Ovary (tissue), 3 donors: ENCODE results near the gene COX14.
A peak's percentile ranks its signal among the peaks of the same experiment; 100 is the strongest.

ENCODE experiments used
- EP300 ChIP-seq: sonication (generic); formaldehyde crosslinking; IDR thresholded peaks from one replicate; pipeline ENCODE4 v1.6.1; 2017; ENCODE audit warnings: antibody characterized with exemption
- POLR2A ChIP-seq: fragments of 450-650 bp; IDR thresholded peaks from one replicate; pipeline ENCODE4 v1.6.1; 2017; ENCODE audit warnings: antibody characterized with exemption, mild to moderate bottlenecking, moderate library complexity
- TF ChIP-seq, protein P1 (sequence below), 3 donors: fragments of 450-650 bp in 2 of 3; fragments of 200-600 bp in 1 of 3; IDR thresholded peaks; one replicate each; pipeline versions ENCODE4 v1.5.1 to v1.8.0; 2016 to 2022; ENCODE audit warnings: antibody characterized with exemption in 3 of 3, mild to moderate bottlenecking in 1 of 3
- donor health status: DM: no; HTN: no; CAD: no.

DNA sequence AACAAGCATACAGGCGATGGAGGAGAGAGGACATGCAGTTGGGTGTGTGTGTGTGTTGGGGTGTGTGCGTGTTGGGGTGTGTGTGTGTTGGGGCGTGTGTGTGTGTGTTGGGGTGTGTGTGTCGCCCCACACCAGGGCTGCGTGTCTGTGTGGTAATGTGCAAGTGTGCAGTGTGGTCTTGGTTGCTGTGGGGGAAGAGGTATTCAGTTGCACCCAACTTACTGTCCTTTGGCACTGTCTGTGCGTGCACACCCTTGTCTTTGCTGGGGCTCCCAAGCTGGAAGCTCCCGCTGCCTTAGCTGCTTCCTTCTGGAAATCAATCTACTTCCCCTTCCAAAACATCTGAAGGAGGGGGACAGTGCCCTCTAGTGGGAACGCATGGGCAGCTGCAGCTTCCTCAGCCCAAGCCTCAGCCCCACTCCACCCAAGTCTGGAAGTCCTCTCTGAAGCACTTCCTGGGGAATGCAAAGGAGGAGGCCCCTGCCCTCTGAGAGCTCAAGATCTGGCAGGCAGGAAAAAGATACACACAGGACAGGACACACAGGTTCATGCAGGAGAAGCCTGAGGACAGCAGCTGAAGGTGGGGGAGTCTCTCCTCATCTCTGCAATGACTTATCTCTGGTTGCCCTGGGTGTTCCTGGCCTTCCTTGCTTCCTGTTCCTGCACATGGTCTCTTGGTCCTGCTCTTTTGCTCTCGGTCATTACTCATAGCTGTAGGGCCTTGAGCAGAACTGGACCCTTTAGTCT, 41.5 kb upstream of the COX14 start:
- TF ChIP-seq, protein P1, sequence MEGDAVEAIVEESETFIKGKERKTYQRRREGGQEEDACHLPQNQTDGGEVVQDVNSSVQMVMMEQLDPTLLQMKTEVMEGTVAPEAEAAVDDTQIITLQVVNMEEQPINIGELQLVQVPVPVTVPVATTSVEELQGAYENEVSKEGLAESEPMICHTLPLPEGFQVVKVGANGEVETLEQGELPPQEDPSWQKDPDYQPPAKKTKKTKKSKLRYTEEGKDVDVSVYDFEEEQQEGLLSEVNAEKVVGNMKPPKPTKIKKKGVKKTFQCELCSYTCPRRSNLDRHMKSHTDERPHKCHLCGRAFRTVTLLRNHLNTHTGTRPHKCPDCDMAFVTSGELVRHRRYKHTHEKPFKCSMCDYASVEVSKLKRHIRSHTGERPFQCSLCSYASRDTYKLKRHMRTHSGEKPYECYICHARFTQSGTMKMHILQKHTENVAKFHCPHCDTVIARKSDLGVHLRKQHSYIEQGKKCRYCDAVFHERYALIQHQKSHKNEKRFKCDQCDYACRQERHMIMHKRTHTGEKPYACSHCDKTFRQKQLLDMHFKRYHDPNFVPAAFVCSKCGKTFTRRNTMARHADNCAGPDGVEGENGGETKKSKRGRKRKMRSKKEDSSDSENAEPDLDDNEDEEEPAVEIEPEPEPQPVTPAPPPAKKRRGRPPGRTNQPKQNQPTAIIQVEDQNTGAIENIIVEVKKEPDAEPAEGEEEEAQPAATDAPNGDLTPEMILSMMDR (IDR thresholded peaks at IDR 0.05): peak; percentile 87 to 93 (median 88)
- TF ChIP-seq POLR2A (no peak), EP300 (no peak)
